DOHH2 (cell line): Measurements from ENCODE around the gene RYR2.

Experiments
- EZH2phosphoT487 ChIP-seq: fragments of 200-600 bp; sonication (generic); IDR thresholded peaks from 2 replicates; pipeline ENCODE4 v1.6.1; 2017; ENCODE audit warnings: borderline replicate concordance, mild to moderate bottlenecking, antibody characterized with exemption, low read length, moderate library complexity, mixed read lengths
- TF ChIP-seq, protein P1 (sequence below): fragments of 200-600 bp; sonication (generic); IDR thresholded peaks from one replicate; pipeline ENCODE4 v1.5.1; 2014; ENCODE audit warnings: antibody characterized with exemption, mild to moderate bottlenecking, low read depth, low read length; ENCODE audit not compliant: poor library complexity, severe bottlenecking

DNA sequence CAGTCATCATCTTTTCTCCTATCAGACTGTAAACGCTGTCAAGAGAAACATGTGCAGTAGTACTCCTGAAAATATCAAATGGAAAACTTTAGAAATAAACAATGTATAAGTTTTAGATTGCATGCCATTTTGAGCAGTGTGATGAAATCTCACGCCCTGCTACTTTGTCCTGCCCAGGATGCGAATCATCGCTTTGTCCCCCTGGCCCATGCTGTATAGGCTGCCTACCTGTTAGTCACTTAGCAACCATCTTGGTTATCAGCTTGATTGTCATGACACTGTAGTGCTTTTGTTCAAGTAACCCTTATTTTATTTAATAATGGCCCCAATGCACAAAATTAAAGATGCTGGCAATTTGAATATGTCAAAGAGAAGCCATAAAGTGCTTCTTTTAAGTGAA, 485.8 kb downstream of the RYR2 start:
- TF ChIP-seq, protein P1, sequence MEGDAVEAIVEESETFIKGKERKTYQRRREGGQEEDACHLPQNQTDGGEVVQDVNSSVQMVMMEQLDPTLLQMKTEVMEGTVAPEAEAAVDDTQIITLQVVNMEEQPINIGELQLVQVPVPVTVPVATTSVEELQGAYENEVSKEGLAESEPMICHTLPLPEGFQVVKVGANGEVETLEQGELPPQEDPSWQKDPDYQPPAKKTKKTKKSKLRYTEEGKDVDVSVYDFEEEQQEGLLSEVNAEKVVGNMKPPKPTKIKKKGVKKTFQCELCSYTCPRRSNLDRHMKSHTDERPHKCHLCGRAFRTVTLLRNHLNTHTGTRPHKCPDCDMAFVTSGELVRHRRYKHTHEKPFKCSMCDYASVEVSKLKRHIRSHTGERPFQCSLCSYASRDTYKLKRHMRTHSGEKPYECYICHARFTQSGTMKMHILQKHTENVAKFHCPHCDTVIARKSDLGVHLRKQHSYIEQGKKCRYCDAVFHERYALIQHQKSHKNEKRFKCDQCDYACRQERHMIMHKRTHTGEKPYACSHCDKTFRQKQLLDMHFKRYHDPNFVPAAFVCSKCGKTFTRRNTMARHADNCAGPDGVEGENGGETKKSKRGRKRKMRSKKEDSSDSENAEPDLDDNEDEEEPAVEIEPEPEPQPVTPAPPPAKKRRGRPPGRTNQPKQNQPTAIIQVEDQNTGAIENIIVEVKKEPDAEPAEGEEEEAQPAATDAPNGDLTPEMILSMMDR: no peak
- TF ChIP-seq EZH2phosphoT487: no peak
